MM.1S (cell line): ENCODE data around the gene RALGAPA2.

ENCODE experiments used
- DNase-seq: peaks from one replicate; pipeline ENCODE4 v3.0.0-alpha.2; 2015
- H2AFZ ChIP-seq: fragments of 300-600 bp; sonication (generic); 2 replicates; pipeline ENCODE4 v1.6.0; 2016; ENCODE audit warnings: antibody characterized with exemption, low read length
- H3F3A ChIP-seq: fragments of 300-600 bp; sonication (generic); 2 replicates; pipeline ENCODE4 v1.6.1; 2016; ENCODE audit warnings: mild to moderate bottlenecking, antibody characterized with exemption, low read length, moderate library complexity, mixed read lengths; ENCODE audit not compliant: insufficient read depth
- H3K27ac ChIP-seq: fragments of 300-600 bp; sonication (generic); 2 replicates; pipeline ENCODE4 v1.5.1; 2016; ENCODE audit warnings: mild to moderate bottlenecking, low read length
- H3K27me3 ChIP-seq: fragments of 300-600 bp; sonication (generic); replicated peaks from 2 replicates; pipeline ENCODE4 v1.6.0; 2016; ENCODE audit warnings: low read length; ENCODE audit not compliant: insufficient read depth
- H3K36me3 ChIP-seq: fragments of 300-600 bp; sonication (generic); replicated peaks from 2 replicates; pipeline ENCODE4 v1.6.1; 2016; ENCODE audit warnings: mild to moderate bottlenecking, low read length, mixed read lengths; ENCODE audit not compliant: insufficient read depth
- H3K4me1 ChIP-seq: fragments of 300-600 bp; sonication (generic); 2 replicates; pipeline ENCODE4 v1.6.1; 2016; ENCODE audit warnings: low read length, mixed read lengths
- H3K4me2 ChIP-seq: fragments of 300-600 bp; sonication (generic); 2 replicates; pipeline ENCODE4 v1.6.0; 2016; ENCODE audit warnings: low read depth, low read length
- H3K4me3 ChIP-seq: fragments of 300-600 bp; sonication (generic); 2 replicates; pipeline ENCODE4 v1.5.1; 2016; ENCODE audit warnings: low read length, mixed read lengths
- H3K79me2 ChIP-seq: fragments of 300-600 bp; sonication (generic); 2 replicates; pipeline ENCODE4 v1.6.1; 2016; ENCODE audit warnings: mixed run types, low read length, mixed read lengths
- H3K9ac ChIP-seq: fragments of 300-600 bp; sonication (generic); 2 replicates; pipeline ENCODE4 v1.6.1; 2016; ENCODE audit warnings: low read length, mixed read lengths
- H3K9me2 ChIP-seq: fragments of 300-600 bp; sonication (generic); replicated peaks from 2 replicates; pipeline ENCODE4 v1.6.1; 2016; ENCODE audit warnings: mild to moderate bottlenecking, low read length, mixed read lengths; ENCODE audit not compliant: insufficient read depth
- H3K9me3 ChIP-seq: fragments of 300-600 bp; sonication (generic); replicated peaks from 2 replicates; pipeline ENCODE4 v1.6.1; 2016; ENCODE audit warnings: mild to moderate bottlenecking, low read length, mixed read lengths; ENCODE audit not compliant: insufficient read depth
- H4K20me1 ChIP-seq: fragments of 300-600 bp; sonication (generic); 2 replicates; pipeline ENCODE4 v1.6.1; 2016; ENCODE audit warnings: mild to moderate bottlenecking, low read length, moderate library complexity, mixed read lengths; ENCODE audit not compliant: insufficient read depth
- CTCF ChIP-seq: fragments of 300-600 bp; sonication (generic); IDR thresholded peaks from 2 replicates; pipeline ENCODE4 v1.5.1; 2016; ENCODE audit warnings: antibody characterized with exemption, low read length, mixed read lengths
- EZH2 ChIP-seq: fragments of 300-600 bp; sonication (generic); optimal IDR thresholded peaks from 2 replicates; pipeline ENCODE3; 2017; ENCODE audit warnings: low read depth, mild to moderate bottlenecking, antibody characterized with exemption, low read length, mixed read lengths
- EZH2phosphoT487 ChIP-seq: fragments of 300-600 bp; sonication (generic); IDR thresholded peaks from 2 replicates; pipeline ENCODE4 v1.6.1; 2018; ENCODE audit warnings: antibody characterized with exemption, low read length

Gene RALGAPA2

DNA sequence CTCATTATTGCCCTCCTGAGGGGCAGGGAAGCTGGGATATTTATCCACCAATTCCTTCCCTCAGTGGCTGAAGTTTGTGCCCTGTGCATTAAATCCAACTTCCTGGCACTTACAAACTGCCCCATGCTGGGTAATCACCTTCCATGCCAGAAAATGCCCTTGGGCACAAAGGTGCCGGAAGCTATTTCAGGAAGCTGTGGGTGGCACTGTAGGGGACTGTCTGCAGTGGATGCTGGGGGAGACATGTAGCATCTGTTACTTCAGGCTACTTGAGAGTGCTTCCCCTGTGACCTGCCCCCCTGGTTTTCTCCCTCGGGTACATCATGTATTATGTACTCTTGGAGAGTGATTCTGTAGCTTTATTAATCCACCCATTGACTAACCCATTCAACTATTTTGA is 24.7 kb upstream of the RALGAPA2 start:
- Histone ChIP-seq H2AFZ (no peak overlapping the region), H3K79me2 (no peaks in the 10 kb centered on the region), H3K9me2 (no peaks in the 10 kb centered on the region), H3K27ac (no peak overlapping the region), H3F3A (no peaks in the 10 kb centered on the region), H3K27me3 (no peaks in the 10 kb centered on the region), H3K4me1 (no peaks in the 10 kb centered on the region), H3K4me3 (no peak overlapping the region), H3K4me2 (no peak overlapping the region), H4K20me1 (no peaks in the 10 kb centered on the region), H3K9ac (no peak overlapping the region), H3K9me3 (no peaks in the 10 kb centered on the region), H3K36me3 (no peaks in the 10 kb centered on the region)
- DNase-seq, result no peak
- no peak for TF ChIP-seq EZH2
- TF ChIP-seq EZH2phosphoT487, result no peak
- no peak for TF ChIP-seq CTCF

- Histone ChIP-seq H3K36me3 (no peaks in the 10 kb centered on the region), H3K9me3 (no peaks in the 10 kb centered on the region), H3K27ac (no peak overlapping the region), H3K4me2 (no peak overlapping the region), H3K27me3 (no peaks in the 10 kb centered on the region), H4K20me1 (no peaks in the 10 kb centered on the region), H3F3A (no peaks in the 10 kb centered on the region), H3K9me2 (no peaks in the 10 kb centered on the region), H2AFZ (no peak overlapping the region), H3K4me1 (no peaks in the 10 kb centered on the region), H3K9ac (no peak overlapping the region), H3K4me3 (no peak overlapping the region), H3K79me2 (no peaks in the 10 kb centered on the region)
- TF ChIP-seq EZH2 (no peak), CTCF (no peak), EZH2phosphoT487 (no peak)
- DNase-seq, result no peak
Measured at GRCh38 chr20:20736303-20736702, 23.9 kb upstream of the RALGAPA2 start.

DNA sequence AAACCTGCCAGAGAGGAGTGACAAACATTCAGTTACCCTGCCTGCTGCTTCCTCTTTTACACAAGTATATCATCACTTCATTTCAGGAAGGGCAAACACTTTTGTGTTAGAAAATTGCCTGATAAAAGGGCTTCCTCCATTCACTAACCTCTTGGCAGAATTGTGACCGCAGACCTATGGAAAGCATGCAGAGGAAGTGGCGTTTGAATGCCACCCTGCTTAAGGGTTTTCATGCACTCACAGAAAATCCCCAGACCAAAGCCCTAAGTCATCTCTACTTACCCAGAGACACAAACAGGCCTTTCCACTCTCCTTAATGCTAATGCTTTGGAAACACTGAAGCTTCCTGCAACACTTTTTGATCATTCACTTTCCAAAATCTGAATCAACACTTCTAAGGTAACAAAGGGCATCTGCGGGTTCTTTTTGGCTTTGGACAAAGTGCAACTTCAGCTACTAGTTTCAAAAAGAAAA is 22.1 kb upstream of the RALGAPA2 start:
- H3K36me3 ChIP-seq, result no peaks in the 10 kb centered on the region
- DNase-seq, result no peak
- H4K20me1 ChIP-seq, result no peaks in the 10 kb centered on the region
- no peaks in the 10 kb centered on the region for H3K9me2 ChIP-seq
- H3K27me3 ChIP-seq, result no peaks in the 10 kb centered on the region
- TF ChIP-seq EZH2phosphoT487 (no peak), EZH2 (no peak), CTCF (no peak)
- no peak overlapping the region for H2AFZ ChIP-seq
- no peak overlapping the region for H3K4me3 ChIP-seq
- H3K4me1 ChIP-seq, result no peaks in the 10 kb centered on the region
- no peak overlapping the region for H3K9ac ChIP-seq
- no peaks in the 10 kb centered on the region for H3K9me3 ChIP-seq
- no peaks in the 10 kb centered on the region for H3F3A ChIP-seq
- H3K4me2 ChIP-seq, result no peak overlapping the region
- no peaks in the 10 kb centered on the region for H3K79me2 ChIP-seq
- no peak overlapping the region for H3K27ac ChIP-seq
